BLaER1 treated with 17β-estradiol and CSF1 and Interleukin-3, amounts not matched to agents 10 nM and 100 nM (cell line): ENCODE results near the gene BANP.
"Not testable (repeated sequence)": the region's sequence is repeated elsewhere in the genome, so short reads cannot be mapped to it uniquely, and the experiment has no call there.

Experiments
- H3K27ac ChIP-seq, 11 experiments: shearing (Covaris generic); formaldehyde crosslinking; 2 replicates each; pipeline ENCODE4 v1.8.1; 2022
- H3K27me3 ChIP-seq, 11 experiments: shearing (Covaris generic); formaldehyde crosslinking; 2 replicates each; pipeline ENCODE4 v1.8.1; 2022
- H3K36me3 ChIP-seq, 11 experiments: shearing (Covaris generic); formaldehyde crosslinking; 2 replicates each; pipeline ENCODE4 v1.8.1; 2022
- H3K4me1 ChIP-seq, 10 experiments: shearing (Covaris generic); formaldehyde crosslinking; 2 replicates each; pipeline ENCODE4 v1.8.1; 2022
- H3K4me2 ChIP-seq, 11 experiments: shearing (Covaris generic); formaldehyde crosslinking; 2 replicates each; pipeline ENCODE4 v1.8.1; 2022
- H3K4me3 ChIP-seq, 10 experiments: shearing (Covaris generic); formaldehyde crosslinking; 2 replicates each; pipeline ENCODE4 v1.8.1; 2022
- H3K9ac ChIP-seq, 11 experiments: shearing (Covaris generic); formaldehyde crosslinking; 2 replicates each; pipeline ENCODE4 v1.8.1; 2022
- H3K9me3 ChIP-seq, 11 experiments: shearing (Covaris generic); formaldehyde crosslinking; replicated peaks in 1 of 11; 2 replicates each; pipeline ENCODE4 v1.8.1; 2022
- H4K20me1 ChIP-seq, 11 experiments: shearing (Covaris generic); formaldehyde crosslinking; 2 replicates each; pipeline ENCODE4 v1.8.1; 2022
- Cebpa-rat ChIP-seq, 11 experiments: shearing (Covaris generic); IDR thresholded peaks; 2 replicates each; pipeline ENCODE4 v1.8.1; 2022

The BANP gene

DNA sequence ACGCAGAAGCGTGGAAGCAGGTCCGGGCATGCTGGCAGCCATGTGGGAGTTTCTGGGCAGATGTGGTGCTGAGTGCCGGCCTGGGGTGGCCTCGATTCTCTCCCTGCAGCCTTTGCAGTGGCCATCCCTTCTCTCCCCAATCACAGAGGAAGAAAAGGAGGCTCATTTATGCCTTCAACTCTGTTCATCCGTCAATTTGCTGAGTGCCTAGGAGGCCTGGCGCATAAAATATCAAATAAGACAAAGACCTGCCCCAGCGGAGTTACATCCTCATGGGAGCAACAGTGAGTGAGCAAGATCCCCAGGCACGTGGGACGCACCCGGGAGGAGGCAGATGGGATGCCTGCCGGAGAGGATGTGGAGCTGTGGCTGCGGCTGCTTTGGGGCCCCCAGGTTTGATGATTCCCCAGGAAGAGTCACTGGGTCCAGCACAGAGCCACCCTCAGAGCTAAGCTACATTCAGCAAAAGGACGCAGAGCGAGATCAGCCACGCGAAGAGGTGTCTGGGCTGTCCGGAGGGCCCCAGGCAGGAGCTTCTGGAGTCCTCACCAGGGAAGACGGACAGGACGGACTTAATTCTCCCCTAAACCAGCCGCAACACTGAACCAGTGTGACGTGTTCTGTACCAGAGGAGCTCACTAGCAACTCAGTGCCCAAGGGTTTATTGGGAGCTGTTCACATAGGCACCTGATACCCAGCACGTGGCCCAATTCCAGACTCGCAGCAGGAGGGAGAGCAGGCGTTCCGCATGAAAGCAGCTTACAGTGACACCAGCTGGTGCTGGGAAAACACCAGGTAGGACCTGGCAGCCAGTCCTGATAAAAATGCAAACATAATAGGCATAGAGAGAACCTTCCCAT, 26.2 kb upstream of the BANP start:
- no peak overlapping the region for H3K4me3 ChIP-seq
- no peaks in the 10 kb centered on the region for H3K36me3 ChIP-seq
- peaks cover 18 to 61% (median 51%) of the 10 kb centered on the region in 10 experiments for H3K4me1 ChIP-seq
- peaks cover 0 to 42% (median 19%) of the 10 kb centered on the region in 11 experiments; a peak in 16 of 22 replicates for H3K27me3 ChIP-seq
- no peak overlapping the region for H3K9ac ChIP-seq
- no peak overlapping the region for H3K27ac ChIP-seq
- H4K20me1 ChIP-seq: peaks cover 0 to 8% (median 0%) of the 10 kb centered on the region in 11 experiments; a peak in 4 of 22 replicates
- peak overlapping the region in 8 of 11 experiments; percentile 38 to 72 (median 63); a peak in 16 of 22 replicates for H3K4me2 ChIP-seq
- H3K9me3 ChIP-seq: no peaks in the 10 kb centered on the region
- TF ChIP-seq Cebpa-rat (IDR thresholded peaks at IDR 0.05): no peak

DNA sequence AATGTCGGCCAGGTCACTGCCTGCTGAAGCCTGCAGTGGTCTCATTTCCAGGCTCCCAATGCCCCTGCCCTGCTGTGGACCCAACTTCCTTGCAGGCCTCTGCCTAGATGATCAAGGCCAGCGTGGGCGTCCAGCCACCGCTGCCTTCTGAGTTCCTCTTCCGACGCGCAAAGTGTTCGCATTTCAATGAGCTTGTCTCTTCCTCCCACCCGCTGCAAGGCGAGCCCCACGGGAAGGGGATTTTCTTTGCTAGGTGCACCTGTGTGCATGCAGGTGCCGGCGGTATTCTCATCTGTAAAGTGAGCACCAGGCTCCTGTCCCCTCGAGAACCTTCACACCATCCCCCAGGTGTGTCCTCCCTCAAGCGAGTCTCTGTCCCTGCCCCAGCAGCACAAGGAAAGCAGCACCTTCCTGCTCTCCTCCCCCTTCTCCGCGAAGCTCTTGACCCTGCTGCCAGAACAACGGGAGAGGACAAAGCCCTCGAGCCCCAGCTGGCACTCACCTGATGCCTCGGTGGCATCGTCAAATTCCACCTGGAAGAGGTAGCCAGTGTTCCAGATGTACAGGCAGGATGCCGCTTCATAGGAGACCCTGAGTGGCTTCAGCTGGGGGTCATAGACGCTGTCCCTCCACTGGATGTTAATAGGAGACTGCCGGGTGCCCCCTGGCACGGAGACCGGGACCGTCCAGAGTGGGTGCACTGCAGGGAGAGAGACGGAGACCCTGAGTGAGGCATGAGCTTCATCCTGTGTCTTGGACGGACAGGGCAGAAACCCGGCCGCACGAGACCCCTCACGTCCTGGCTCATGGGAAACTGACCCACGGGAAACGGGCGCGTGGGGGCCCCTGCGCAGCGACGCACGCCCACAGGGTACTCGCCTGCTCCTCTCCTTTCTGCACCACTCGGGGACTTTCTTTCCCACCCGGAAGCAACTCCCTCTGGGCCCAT, 24.7 kb upstream of the BANP start:
- Histone ChIP-seq H3K36me3 (no peaks in the 10 kb centered on the region), H4K20me1 (peaks cover 0 to 8% (median 0%) of the 10 kb centered on the region in 11 experiments; a peak in 4 of 22 replicates), H3K27me3 (peaks cover 0 to 42% (median 19%) of the 10 kb centered on the region in 11 experiments; a peak in 16 of 22 replicates), H3K9me3 (no peaks in the 10 kb centered on the region), H3K4me1 (peaks cover 18 to 57% (median 50%) of the 10 kb centered on the region in 10 experiments), H3K27ac (no peak overlapping the region), H3K4me2 (peak overlapping the region; percentile 58 to 98 (median 79)), H3K9ac (no peak overlapping the region), H3K4me3 (0 out of 20 replicates have a peak overlapping the region, but pooled peaks of 1 of the 10 experiments have one; percentile 12)
- TF ChIP-seq Cebpa-rat (IDR thresholded peaks at IDR 0.05): no peak

DNA sequence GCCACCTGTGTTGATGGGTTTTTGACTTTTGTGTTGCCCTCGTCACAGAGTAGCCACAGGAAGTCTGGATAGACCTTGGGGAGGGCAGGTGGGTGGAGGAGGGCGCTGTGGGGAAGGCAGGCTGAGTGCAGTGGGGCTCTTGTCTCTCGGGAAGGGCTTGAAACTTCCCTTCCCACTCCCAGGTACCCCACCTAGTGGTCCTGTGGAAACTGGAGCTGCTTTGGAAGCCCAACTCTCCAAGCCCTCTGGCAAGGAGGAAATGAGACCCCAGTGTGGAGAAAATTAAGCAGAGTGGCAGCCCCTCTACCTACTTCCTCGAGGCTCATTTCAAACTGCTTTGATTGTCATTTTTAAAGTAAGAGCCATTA, 24.1 kb upstream of the BANP start:
- Histone ChIP-seq H3K27me3 (peaks cover 0 to 42% (median 19%) of the 10 kb centered on the region in 11 experiments; a peak in 16 of 22 replicates), H3K9me3 (no peaks in the 10 kb centered on the region), H3K36me3 (no peaks in the 10 kb centered on the region), H3K4me2 (peak overlapping the region; percentile 58 to 98 (median 79); a peak in 21 of 22 replicates), H3K4me1 (peaks cover 18 to 56% (median 50%) of the 10 kb centered on the region in 10 experiments), H4K20me1 (peaks cover 0 to 8% (median 0%) of the 10 kb centered on the region in 11 experiments; a peak in 4 of 22 replicates), H3K9ac (no peak overlapping the region), H3K4me3 (no peak overlapping the region), H3K27ac (no peak overlapping the region)
- TF ChIP-seq Cebpa-rat (IDR thresholded peaks at IDR 0.05): no peak

DNA sequence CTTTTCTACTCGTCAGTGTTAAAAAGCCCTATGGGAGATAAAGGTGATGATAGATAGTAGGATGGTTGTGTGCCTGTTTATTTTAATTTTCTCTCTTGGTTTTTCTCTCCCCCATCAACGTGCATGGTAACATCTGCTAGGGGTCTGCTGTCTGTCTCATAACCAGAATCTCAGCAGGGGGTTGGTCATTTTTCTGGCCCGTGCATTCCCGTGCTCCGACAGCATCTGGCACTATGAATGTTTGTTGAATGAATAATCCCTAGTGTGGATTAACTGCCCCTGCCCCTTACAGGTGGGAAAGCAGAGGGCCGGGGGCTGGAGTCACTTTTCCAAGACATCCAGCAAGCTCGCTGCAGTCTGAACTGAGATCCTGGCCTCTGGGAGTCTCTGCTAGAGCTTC, 21.2 kb upstream of the BANP start:
- Histone ChIP-seq H3K4me3 (no peak overlapping the region), H3K27ac (no peak overlapping the region), H3K4me2 (no peak overlapping the region), H3K9me3 (no peaks in the 10 kb centered on the region), H3K4me1 (peaks cover 18 to 31% (median 27%) of the 10 kb centered on the region in 10 experiments), H3K27me3 (peaks cover 0 to 16% (median 5%) of the 10 kb centered on the region in 11 experiments; a peak in 10 of 22 replicates), H4K20me1 (peaks cover 0 to 8% (median 0%) of the 10 kb centered on the region in 11 experiments; a peak in 2 of 22 replicates), H3K9ac (no peak overlapping the region; a peak in 1 of 22 replicates), H3K36me3 (no peaks in the 10 kb centered on the region)
- TF ChIP-seq Cebpa-rat (IDR thresholded peaks at IDR 0.05): no peak

DNA sequence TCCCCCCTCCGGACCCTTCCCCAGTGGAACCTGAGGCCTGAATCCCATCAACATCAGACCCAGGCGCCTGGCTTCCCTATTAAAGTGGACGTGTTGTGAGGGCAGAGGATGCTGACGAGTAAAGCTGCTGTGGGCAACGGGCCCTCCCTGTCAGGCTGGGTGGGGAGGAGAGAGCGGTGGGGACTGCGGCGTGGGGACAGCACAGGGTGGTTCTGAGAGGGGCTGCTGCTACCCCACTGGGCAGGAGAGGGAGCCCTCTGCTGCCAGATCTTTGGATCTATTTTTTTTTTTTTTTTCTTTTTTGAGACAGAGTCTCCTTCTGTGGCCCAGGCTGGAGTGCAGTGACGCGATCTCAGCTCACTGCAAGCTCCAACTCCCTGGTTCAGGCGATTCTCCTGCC, 20.8 kb upstream of the BANP start:
- no peak for TF ChIP-seq Cebpa-rat (IDR thresholded peaks at IDR 0.05)
- peaks cover 0 to 8% (median 0%) of the 10 kb centered on the region in 11 experiments; a peak in 2 of 22 replicates for H4K20me1 ChIP-seq
- H3K27me3 ChIP-seq: peaks cover 0 to 11% (median under 1%) of the 10 kb centered on the region in 11 experiments; a peak in 7 of 22 replicates
- H3K9ac ChIP-seq: no peak overlapping the region; a peak in 1 of 22 replicates
- H3K9me3 ChIP-seq: no peaks in the 10 kb centered on the region
- peaks cover 18 to 30% (median 27%) of the 10 kb centered on the region in 10 experiments for H3K4me1 ChIP-seq
- no peak overlapping the region for H3K4me2 ChIP-seq
- H3K4me3 ChIP-seq: no peak overlapping the region
- H3K27ac ChIP-seq: no peak overlapping the region
- H3K36me3 ChIP-seq: no peaks in the 10 kb centered on the region

DNA sequence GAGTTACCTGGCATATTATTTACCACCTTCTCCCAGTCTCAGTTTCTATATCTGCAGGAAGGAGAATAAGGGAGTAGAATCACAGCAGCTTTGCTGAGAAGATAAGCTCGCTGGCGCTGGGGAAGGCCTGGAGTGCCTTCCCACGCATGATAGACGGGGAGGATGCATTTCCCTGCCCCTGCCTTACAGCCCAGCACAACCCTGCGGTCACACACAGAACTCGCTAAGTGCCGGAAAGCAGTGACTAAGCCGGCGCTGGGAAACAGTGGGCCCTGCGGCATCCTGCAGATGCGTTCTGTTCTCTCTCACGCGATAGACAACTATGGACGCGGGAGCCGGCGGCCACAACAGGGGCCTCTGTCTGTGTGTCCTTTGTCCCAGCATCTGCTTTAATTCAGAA, 19.7 kb upstream of the BANP start:
- Histone ChIP-seq H3K36me3 (no peaks in the 10 kb centered on the region), H3K27me3 (peaks cover 0 to 5% (median 0%) of the 10 kb centered on the region in 11 experiments; a peak in 4 of 22 replicates), H4K20me1 (peaks cover 0 to 5% (median 0%) of the 10 kb centered on the region in 11 experiments; a peak in 2 of 22 replicates), H3K9me3 (no peaks in the 10 kb centered on the region), H3K4me1 (peaks cover 9 to 21% (median 18%) of the 10 kb centered on the region in 10 experiments), H3K27ac (no peak overlapping the region), H3K9ac (no peak overlapping the region), H3K4me2 (no peak overlapping the region), H3K4me3 (no peak overlapping the region)
- no peak for TF ChIP-seq Cebpa-rat (IDR thresholded peaks at IDR 0.05)

DNA sequence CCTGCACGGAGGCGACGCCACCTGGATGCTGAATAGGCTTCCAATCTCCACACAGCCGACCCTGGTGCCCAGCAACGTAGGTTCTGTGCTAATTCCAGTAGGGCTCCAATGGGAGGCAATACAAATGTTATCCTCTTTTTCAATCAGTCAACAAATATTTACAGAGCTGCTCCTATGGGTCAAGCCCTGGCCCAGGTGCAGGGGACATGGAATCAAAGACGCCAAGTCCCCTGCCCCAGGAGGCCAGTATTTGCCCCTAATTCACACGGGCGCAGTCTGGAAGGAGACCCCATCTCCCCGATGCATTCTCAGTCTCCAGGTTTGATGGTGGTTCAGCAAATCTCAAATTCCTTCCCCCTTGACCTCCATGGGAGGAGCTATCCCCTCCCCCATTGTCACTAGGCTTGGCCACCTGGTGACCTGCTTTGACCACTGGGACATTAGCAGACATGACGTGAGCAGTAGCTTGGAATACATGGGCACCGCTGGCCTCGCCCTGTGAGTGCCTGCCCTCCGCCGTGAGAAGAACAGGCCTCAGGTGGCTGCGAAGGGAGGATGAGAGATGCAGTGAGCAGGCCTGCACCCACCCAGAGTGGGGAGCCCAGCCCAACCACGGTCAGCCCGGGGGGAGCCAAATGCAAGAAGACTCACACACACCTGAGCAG, 18.6 kb upstream of the BANP start:
- H3K4me1 ChIP-seq, H3K9ac ChIP-seq, H3K9me3 ChIP-seq, H3K4me3 ChIP-seq, H3K27me3 ChIP-seq, H3K4me2 ChIP-seq, H3K36me3 ChIP-seq, H4K20me1 ChIP-seq, H3K27ac ChIP-seq: not testable (repeated sequence)

DNA sequence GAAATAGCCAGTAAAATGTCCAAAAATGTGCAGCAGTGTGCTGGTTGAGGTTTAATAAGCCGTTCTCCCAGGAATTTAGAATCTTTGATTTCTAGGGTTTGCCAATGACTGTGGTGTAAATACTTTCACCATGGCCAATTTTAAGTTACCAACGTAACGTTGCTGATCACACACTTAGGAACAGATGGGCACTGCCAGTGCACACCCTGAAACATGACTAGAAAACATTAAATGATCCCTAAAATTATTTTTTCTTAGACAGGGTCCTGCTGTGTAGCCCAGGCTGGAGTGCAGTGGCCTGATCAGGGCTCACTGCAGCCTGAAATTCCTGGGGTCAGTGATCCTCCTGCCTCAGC, 18.1 kb upstream of the BANP start:
- H3K4me3 ChIP-seq: no peak overlapping the region
- no peak overlapping the region for H3K4me2 ChIP-seq
- peaks cover 0 to 9% (median 6%) of the 10 kb centered on the region in 10 experiments; a peak in 13 of 20 replicates for H3K4me1 ChIP-seq
- no peaks in the 10 kb centered on the region; a peak in 1 of 22 replicates for H4K20me1 ChIP-seq
- no peak for TF ChIP-seq Cebpa-rat (IDR thresholded peaks at IDR 0.05)
- H3K36me3 ChIP-seq: no peaks in the 10 kb centered on the region
- H3K9me3 ChIP-seq: no peaks in the 10 kb centered on the region
- no peak overlapping the region for H3K27ac ChIP-seq
- H3K9ac ChIP-seq: no peak overlapping the region
- no peaks in the 10 kb centered on the region for H3K27me3 ChIP-seq

DNA sequence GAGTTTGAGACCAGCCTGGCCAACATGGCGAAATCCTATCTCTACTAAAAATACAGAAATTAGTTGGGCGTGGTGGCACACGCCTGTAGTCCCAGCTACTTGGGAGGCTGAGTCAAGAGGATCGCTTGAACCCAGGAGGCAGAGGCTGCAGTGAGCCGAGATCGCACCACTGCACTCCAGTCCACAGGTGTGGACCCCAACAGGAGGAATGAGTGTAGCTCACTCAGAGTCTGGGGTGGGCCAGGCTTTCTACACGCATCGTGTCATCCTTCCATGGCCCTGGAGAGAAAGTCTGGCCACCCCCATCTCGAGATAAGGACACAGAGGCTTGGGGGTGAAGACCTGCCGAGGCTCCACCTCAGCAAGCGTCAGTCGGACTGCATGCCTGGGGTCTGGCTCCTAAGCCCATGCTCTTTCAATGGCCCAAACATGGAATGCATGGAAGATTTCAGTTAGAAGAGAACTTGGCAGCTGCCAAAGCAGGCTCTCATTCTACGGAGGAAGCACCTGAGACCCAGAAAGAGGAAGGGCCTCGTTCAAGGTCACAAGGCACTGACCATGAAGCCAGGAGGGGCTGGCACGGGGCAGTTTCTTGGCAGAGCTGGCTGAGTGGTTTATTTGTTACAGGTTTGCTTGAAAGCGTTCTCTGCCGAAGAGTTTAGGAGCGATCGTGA, 16.3 kb upstream of the BANP start:
- H3K9me3 ChIP-seq: not testable (repeated sequence)

DNA sequence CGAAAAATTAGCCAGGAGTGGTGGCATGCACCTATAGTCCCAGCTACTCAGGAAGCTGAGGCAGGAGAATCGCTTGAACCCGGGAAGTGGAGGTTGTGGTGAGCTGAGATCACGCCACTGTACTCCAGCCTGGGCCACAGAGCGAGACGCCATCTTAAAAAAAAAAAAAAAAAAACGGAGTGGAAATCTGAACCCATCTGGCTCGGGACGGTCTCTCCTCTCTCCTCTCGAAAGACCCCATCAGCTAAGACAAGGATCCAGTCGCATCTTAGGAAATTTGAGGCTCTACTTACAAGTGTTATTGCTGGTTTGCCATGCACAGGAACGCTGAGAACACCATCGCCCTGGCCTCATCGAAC, 15.2 kb upstream of the BANP start:
- H3K9ac ChIP-seq, H3K27ac ChIP-seq, H3K27me3 ChIP-seq, H3K36me3 ChIP-seq, H3K4me3 ChIP-seq, H3K4me1 ChIP-seq, H3K4me2 ChIP-seq, H3K9me3 ChIP-seq, H4K20me1 ChIP-seq: not testable (repeated sequence)

More for the DNA sequence above, 16.3 kb upstream of the BANP start:
- H3K9ac ChIP-seq, H3K36me3 ChIP-seq, H3K27ac ChIP-seq, H4K20me1 ChIP-seq, H3K4me3 ChIP-seq, H3K4me1 ChIP-seq, H3K27me3 ChIP-seq: not testable (repeated sequence)
- peak overlapping the region in 8 of 11 experiments; percentile 14 to 63 (median 54); a peak in 12 of 22 replicates for H3K4me2 ChIP-seq
